ENCODE measurements around the gene SMIM36. TPM values are rescaled to one million over a fixed set of nuclear protein-coding genes. Genes with fewer than 3 reads are reported as not detected.
"Not testable (repeated sequence)": the region's sequence is repeated elsewhere in the genome, so short reads cannot be mapped to it uniquely, and the experiment has no call there.

SMIM36 gene
- total RNA-seq, 1 experiment from 2014 or later: not detected

- Mint-ChIP-seq H3K27me3 (ENCODE audit: low read depth) (no peaks in the 10 kb centered on the region), H3K27ac (no peak overlapping the region), H3K4me3 (no peak overlapping the region), H3K4me1 (peaks cover 30% of the 10 kb centered on the region), H3K9me3 (peaks cover 4% of the 10 kb centered on the region), H3K36me3 (no peaks in the 10 kb centered on the region)
- CTCF ChIA-PET: no interaction called here
- TF ChIP-seq GABPB1 (CRISPR knock-in tag; IDR thresholded peaks at IDR 0.05) (0 out of 2 replicates have a peak, but pooled peaks have one; percentile 27), SOX15 (CRISPR knock-in tag; IDR thresholded peaks at IDR 0.05) (no peak), SMAD3 (CRISPR knock-in tag; IDR thresholded peaks at IDR 0.05; ENCODE audit: borderline replicate concordance) (no peak)
- POLR2A ChIA-PET: interaction anchor here (0.7 kb wide), 1 partner anchor 12 kb away, joined by 6 read pairs; no protein-coding TSS in a partner anchor
- ATAC-seq (no peak), DNase-seq (ENCODE audit: low spot score) (no peak)
Measured at GRCh38 chr17:55446581-55447205, 64.6 kb downstream of the SMIM36 start.

- ATAC-seq; H3K36me3 Mint-ChIP-seq; H3K27me3 Mint-ChIP-seq (ENCODE audit: low read depth); H3K4me3 Mint-ChIP-seq; H3K27ac Mint-ChIP-seq; H3K9me3 Mint-ChIP-seq; CTCF ChIA-PET; DNase-seq (ENCODE audit: low spot score): not testable (repeated sequence)
- POLR2A ChIA-PET: interaction anchor here (0.7 kb wide), 2 partner anchors 13 to 281 kb away, joined by 6 read pairs; no protein-coding TSS in a partner anchor
- peaks cover 27% of the 10 kb centered on the region for H3K4me1 Mint-ChIP-seq
Measured at GRCh38 chr17:55446004-55446403, 65.2 kb downstream of the SMIM36 start.

GRCh38 chr17:55444471-55445441, 66.5 kb downstream of the SMIM36 start:
- Mint-ChIP-seq H3K4me1 (peaks cover 27% of the 10 kb centered on the region), H3K36me3 (no peaks in the 10 kb centered on the region), H3K27me3 (ENCODE audit: low read depth) (no peaks in the 10 kb centered on the region), H3K27ac (no peak overlapping the region), H3K4me3 (no peak overlapping the region), H3K9me3 (peaks cover 4% of the 10 kb centered on the region)
- POLR2A ChIA-PET: no interaction called here
- peak; percentile 34 for ATAC-seq
- CTCF ChIA-PET: no interaction called here
- no peak for DNase-seq (ENCODE audit: low spot score)
- TF ChIP-seq E2F4 (CRISPR knock-in tag; IDR thresholded peaks at IDR 0.05; ENCODE audit: borderline replicate concordance, low read depth) (no peak), RORB (CRISPR knock-in tag; IDR thresholded peaks at IDR 0.05) (no peak), ATF3 (CRISPR knock-in tag; conservative IDR thresholded peaks at IDR 0.05) (no peak), SOX15 (CRISPR knock-in tag; IDR thresholded peaks at IDR 0.05) (no peak), ZNF425 (CRISPR knock-in tag; conservative IDR thresholded peaks at IDR 0.05) (no peak), ZNF423 (CRISPR knock-in tag; IDR thresholded peaks at IDR 0.05) (no peak), PREB (CRISPR knock-in tag; IDR thresholded peaks at IDR 0.05; ENCODE audit: borderline replicate concordance) (no peak), ZNF121 (CRISPR knock-in tag; IDR thresholded peaks at IDR 0.05) (no peak), IRF2 (CRISPR knock-in tag; IDR thresholded peaks at IDR 0.05; ENCODE audit: borderline replicate concordance, low read depth) (no peak), ZNF512 (CRISPR knock-in tag; IDR thresholded peaks at IDR 0.05; ENCODE audit: borderline replicate concordance) (no peak), SMAD4 (CRISPR knock-in tag; IDR thresholded peaks at IDR 0.05) (no peak), USF1 (CRISPR knock-in tag; IDR thresholded peaks at IDR 0.05) (no peak), ESRRA (CRISPR knock-in tag; IDR thresholded peaks at IDR 0.05; ENCODE audit: borderline replicate concordance) (no peak), PRDM15 (CRISPR knock-in tag; IDR thresholded peaks at IDR 0.05) (no peak), NR2C2 (CRISPR knock-in tag; IDR thresholded peaks at IDR 0.05) (no peak), ZNF396 (CRISPR knock-in tag; IDR thresholded peaks at IDR 0.05; ENCODE audit: borderline replicate concordance) (no peak)
